OCI-LY1 (cell line): ENCODE results near the gene PRKCD.

Experiments
- CTCF ChIP-seq: fragments of 200-600 bp; sonication (generic), shearing (Covaris generic); IDR thresholded peaks from 2 replicates; pipeline ENCODE4 v1.5.1; 2017; ENCODE audit warnings: mild to moderate bottlenecking, antibody characterized with exemption, low read length, moderate library complexity, mixed read lengths
- EZH2 ChIP-seq: fragments of 200-600 bp; sonication (generic), shearing (Covaris generic); IDR thresholded peaks from 2 replicates; pipeline ENCODE4 v1.8.0; 2017; ENCODE audit warnings: borderline replicate concordance, mixed run types, mild to moderate bottlenecking, antibody characterized with exemption, low read length, moderate library complexity, mixed read lengths

- TF ChIP-seq CTCF: no peak
- no peak for TF ChIP-seq EZH2
Observed at GRCh38 chr3:53161450-53161819, 426 bp downstream of the PRKCD start.
